ENCODE data around the gene KHDC3L.

- TF ChIP-seq CTCF (IDR thresholded peaks at IDR 0.05; ENCODE audit: low read depth, low read length) (no peak), MYC (IDR thresholded peaks at IDR 0.05; ENCODE audit: low read depth, low read length) (no peak), MAX (IDR thresholded peaks at IDR 0.05; ENCODE audit: low read depth, low read length) (no peak), POLR2A (IDR thresholded peaks at IDR 0.05; ENCODE audit: extremely low read depth, insufficient read length) (no peak)
Measured at GRCh38 chr6:73388433-73388799, 26.0 kb downstream of the KHDC3L start.

Measured in NB4 (cell line).